IMR-90 (cell line): Measurements from ENCODE around the gene IGFBP5.

ENCODE experiments used
- CTCF ChIP-seq: conservative IDR thresholded peaks from 2 replicates; pipeline ENCODE4 v1.5.1; 2012; ENCODE audit warnings: mild to moderate bottlenecking, low read depth, low read length, improper control_type of control experiment
- FOS ChIP-seq: fragments of 150-350 bp; IDR thresholded peaks from 2 replicates; pipeline ENCODE4 v1.6.1; 2016; ENCODE audit warnings: low read depth, low read length
- MAFK ChIP-seq: IDR thresholded peaks from 2 replicates; pipeline ENCODE4 v1.6.1; 2012; ENCODE audit warnings: low read depth, low read length, improper control_type of control experiment
- MAZ ChIP-seq: IDR thresholded peaks from 2 replicates; pipeline ENCODE4 v1.6.1; 2012; ENCODE audit warnings: low read depth, mild to moderate bottlenecking, low read length, improper control_type of control experiment, moderate library complexity, borderline replicate concordance
- POLR2A ChIP-seq: IDR thresholded peaks from 2 replicates; pipeline ENCODE4 v1.6.1; 2012; ENCODE audit warnings: mild to moderate bottlenecking, low read depth, low read length
- RAD21 ChIP-seq: IDR thresholded peaks from 2 replicates; pipeline ENCODE4 v1.6.1; 2012; ENCODE audit warnings: low read length, improper control_type of control experiment
- SMC3 ChIP-seq: fragments of 150-350 bp; IDR thresholded peaks from 2 replicates; pipeline ENCODE4 v1.6.1; 2016; ENCODE audit warnings: low read depth, mild to moderate bottlenecking, antibody characterized with exemption, low read length, moderate library complexity

GRCh38 chr2:216626875-216627245 lies 68.5 kb downstream of the IGFBP5 start:
- no peak for TF ChIP-seq CTCF
- TF ChIP-seq MAZ, result no peak
- no peak for TF ChIP-seq POLR2A
- TF ChIP-seq MAFK, result no peak
- TF ChIP-seq RAD21, result no peak
- TF ChIP-seq SMC3, result no peak
- no peak for TF ChIP-seq FOS
